ENCODE results near the gene RRP15. TPM values are rescaled to one million over a fixed set of nuclear protein-coding genes. Genes with fewer than 3 reads are reported as not detected.

Gene RRP15
- total RNA-seq, 1 experiment from 2014 or later: 25.5 TPM

GRCh38 chr1:218275823-218276222 is 9.3 kb upstream of the RRP15 start:
- Histone ChIP-seq H3K9ac (ENCODE audit: low read length) (no peak overlapping the region), H3K9me2 (ENCODE audit: insufficient read depth) (no peaks in the 10 kb centered on the region), H3K79me2 (ENCODE audit: insufficient read depth, low read length) (no peaks in the 10 kb centered on the region), H4K20me1 (ENCODE audit: insufficient read depth) (no peaks in the 10 kb centered on the region), H3K36me3 (ENCODE audit: control insufficient read depth in 1 of 2, insufficient read depth in 2 of 2, low read length in 2 of 2) (no peaks in the 10 kb centered on the region), H3K4me2 (ENCODE audit: low read length) (no peak overlapping the region), H2AFZ (ENCODE audit: low read depth, low read length, poor library complexity, severe bottlenecking) (no peak overlapping the region), H3K4me1 (ENCODE audit: control insufficient read depth in 1 of 2, insufficient read depth in 2 of 2, low read length in 2 of 2) (no peaks in the 10 kb centered on the region), H3K27ac (ENCODE audit: low read depth, low read length) (no peak overlapping the region), H3K27me3 (ENCODE audit: insufficient read depth, low read length) (no peaks in the 10 kb centered on the region), H3K4me3 (replicated peaks in 1 of 2; ENCODE audit: low read depth in 1 of 2, low read length in 2 of 2) (no peak overlapping the region), H3K9me3 (ENCODE audit: control insufficient read depth in 1 of 2, insufficient read depth in 1 of 2, low read depth in 1 of 2, low read length in 2 of 2) (no peaks in the 10 kb centered on the region)
- RAD21 ChIA-PET (ENCODE audit: low non-redundant PET in 1 of 2, low total read pairs in 2 of 2, uncharacterized antibody in 2 of 2, unreplicated experiment in 2 of 2): no interaction called here
- no TSS peak for BruUV-seq (replicated peaks)
- CTCF ChIA-PET: no interaction called here
- intact Hi-C loops (cut with micrococcal nuclease): no loop called here
- no peak for ATAC-seq
- TF ChIP-seq SIN3A (IDR thresholded peaks at IDR 0.05; ENCODE audit: low read depth) (no peak), POLR2AphosphoS5 (IDR thresholded peaks at IDR 0.05; ENCODE audit: low read depth, low read length) (no peak), ZNF274 (IDR thresholded peaks at IDR 0.05; ENCODE audit: low read depth, low read length) (no peak), SP1 (IDR thresholded peaks at IDR 0.05; ENCODE audit: low read depth) (no peak), ATF3 (IDR thresholded peaks at IDR 0.05) (no peak), EZH2 (IDR thresholded peaks at IDR 0.05) (no peak), FOSL1 (IDR thresholded peaks at IDR 0.05; ENCODE audit: low read depth) (no peak), ZFX (IDR thresholded peaks at IDR 0.05) (no peak), SRF (IDR thresholded peaks at IDR 0.05; ENCODE audit: low read depth) (no peak), CBX3 (IDR thresholded peaks at IDR 0.05; ENCODE audit: low read depth) (no peak), JUND (IDR thresholded peaks at IDR 0.05) (no peak), EGR1 (IDR thresholded peaks at IDR 0.05; ENCODE audit: low read depth) (no peak), POLR2A (IDR thresholded peaks at IDR 0.05; ENCODE audit: borderline replicate concordance, extremely low read depth, insufficient read depth, insufficient read length) (no peak), EZH2phosphoT487 (IDR thresholded peaks at IDR 0.05; ENCODE audit: borderline replicate concordance) (no peak), CTCF (IDR thresholded peaks at IDR 0.05 in 2 of 3, conservative IDR thresholded peaks at IDR 0.05 in 1 of 3; ENCODE audit: borderline replicate concordance in 1 of 3, insufficient read depth in 1 of 3, low read depth in 2 of 3, low read length in 2 of 3) (no peak)
- TF ChIP-seq, protein P1, sequence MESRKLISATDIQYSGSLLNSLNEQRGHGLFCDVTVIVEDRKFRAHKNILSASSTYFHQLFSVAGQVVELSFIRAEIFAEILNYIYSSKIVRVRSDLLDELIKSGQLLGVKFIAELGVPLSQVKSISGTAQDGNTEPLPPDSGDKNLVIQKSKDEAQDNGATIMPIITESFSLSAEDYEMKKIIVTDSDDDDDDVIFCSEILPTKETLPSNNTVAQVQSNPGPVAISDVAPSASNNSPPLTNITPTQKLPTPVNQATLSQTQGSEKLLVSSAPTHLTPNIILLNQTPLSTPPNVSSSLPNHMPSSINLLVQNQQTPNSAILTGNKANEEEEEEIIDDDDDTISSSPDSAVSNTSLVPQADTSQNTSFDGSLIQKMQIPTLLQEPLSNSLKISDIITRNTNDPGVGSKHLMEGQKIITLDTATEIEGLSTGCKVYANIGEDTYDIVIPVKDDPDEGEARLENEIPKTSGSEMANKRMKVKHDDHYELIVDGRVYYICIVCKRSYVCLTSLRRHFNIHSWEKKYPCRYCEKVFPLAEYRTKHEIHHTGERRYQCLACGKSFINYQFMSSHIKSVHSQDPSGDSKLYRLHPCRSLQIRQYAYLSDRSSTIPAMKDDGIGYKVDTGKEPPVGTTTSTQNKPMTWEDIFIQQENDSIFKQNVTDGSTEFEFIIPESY (IDR thresholded peaks at IDR 0.05; ENCODE audit: extremely low read depth, insufficient replicate concordance, low read length): no peak
- TF ChIP-seq, protein P2, sequence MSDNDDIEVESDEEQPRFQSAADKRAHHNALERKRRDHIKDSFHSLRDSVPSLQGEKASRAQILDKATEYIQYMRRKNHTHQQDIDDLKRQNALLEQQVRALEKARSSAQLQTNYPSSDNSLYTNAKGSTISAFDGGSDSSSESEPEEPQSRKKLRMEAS (IDR thresholded peaks at IDR 0.05): no peak
- POLR2A ChIA-PET: no interaction called here
- DNase-seq (ENCODE audit: low read depth, low spot score): no peak
